HG02970 (cell line): ENCODE measurements around the gene KBTBD8.

ENCODE experiments used
- ATAC-seq: cut with Tn5 transposase; IDR thresholded peaks from one replicate; pipeline ENCODE4 v1.9.1; 2021; ENCODE audit warnings: mild to moderate bottlenecking, moderate library complexity, moderate number of reproducible peaks; ENCODE audit not compliant: unreplicated experiment, low FRiP score

Gene KBTBD8

DNA sequence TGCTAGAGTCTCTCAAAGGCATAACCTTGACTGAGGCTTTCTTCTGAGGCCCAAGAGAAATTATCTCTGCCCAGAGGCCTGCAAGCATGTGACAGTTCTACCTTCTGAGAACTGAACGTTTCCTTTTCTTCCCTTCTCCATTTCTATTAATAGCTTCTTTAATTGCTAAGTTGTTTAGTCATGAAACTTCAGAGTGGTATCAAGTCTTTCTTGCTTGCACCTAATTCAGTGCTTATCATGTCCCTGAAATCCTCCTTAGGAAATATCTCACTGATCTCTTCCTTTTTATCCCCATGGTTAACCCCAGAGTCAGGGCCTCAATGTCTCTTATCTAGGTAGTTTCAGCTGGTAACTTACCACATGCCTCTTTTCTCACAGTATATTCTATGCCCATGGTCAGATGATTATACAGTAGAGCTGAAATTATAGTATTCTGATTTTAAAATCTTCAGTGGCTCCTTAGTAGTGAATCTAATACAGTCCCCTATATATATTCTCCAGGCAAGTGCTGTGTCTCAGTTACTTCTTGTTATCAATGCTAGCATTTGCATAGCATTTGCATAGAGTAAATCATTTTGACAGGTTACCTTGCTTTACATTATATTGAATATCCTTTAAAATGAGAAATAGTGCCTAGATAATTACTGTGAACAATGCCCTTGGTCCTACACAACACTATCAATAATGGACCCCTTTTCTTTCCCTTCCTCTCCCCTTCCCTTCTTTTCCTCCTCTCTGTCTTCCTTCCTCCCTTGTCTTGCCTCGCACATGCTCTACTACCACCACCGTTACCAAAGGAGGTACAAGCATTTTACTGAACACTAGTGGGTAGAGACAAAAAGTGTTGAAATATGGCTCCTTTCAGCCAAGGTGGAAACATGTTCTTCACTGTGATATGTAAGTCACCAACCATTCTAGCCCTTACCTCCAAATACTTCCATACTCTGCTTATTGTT, 33.0 kb downstream of the KBTBD8 start:
- no peak for ATAC-seq

DNA sequence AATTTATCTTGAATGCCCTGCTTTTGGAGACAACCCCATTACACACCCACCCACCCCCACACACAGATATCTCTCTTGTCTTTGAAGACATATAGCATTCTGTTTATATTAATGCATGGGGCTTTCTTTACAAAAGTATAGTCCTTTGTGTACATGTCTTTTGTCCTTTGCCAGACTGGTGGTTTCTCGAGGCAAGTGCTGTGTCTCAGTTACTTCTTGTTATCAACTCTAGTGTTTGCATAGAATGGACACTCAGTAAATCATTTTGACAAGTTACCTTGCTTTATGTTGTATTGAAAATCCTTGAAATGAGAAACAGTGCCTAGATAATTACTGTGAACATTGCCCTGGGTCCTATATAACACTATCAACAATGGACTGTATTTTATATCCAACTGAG, 33.9 kb downstream of the KBTBD8 start:
- ATAC-seq, result no peak

DNA sequence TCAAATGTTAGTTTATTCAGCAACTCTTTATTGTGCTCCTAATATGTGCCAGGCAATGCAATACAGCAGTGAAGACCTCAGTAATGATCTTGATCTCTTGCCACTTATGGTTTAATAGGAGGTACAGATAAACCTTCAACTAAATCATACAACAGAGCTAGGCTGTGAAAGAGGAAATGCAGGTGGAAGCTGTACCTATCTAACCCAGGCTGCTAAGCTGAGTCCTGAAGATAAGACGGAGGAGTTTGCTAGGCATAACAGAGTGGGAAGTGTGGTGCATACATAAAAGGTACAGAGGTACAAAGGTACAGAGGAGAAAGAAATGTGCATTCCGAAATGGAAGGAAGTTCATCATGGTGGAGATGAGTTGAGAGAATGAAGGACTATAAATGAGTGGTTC, 35.0 kb downstream of the KBTBD8 start:
- no peak for ATAC-seq

DNA sequence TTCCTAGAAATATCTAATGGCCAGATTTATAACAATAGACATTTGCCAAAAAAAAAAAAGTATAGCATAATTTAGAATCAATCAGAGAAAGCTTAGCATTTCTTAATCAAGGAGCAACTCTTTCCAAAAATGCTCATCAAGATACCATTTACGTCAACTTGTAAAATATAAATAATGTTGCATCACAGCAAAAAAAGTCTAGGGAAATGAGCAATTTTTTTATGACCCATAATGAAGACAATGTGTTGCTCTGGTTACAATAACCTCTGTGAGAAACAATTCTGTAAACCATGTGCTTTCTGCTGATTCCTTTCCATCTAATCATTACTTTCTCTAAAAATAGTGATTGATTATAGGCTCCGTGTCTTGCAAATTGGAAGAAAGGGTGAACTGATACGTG, 36.3 kb downstream of the KBTBD8 start:
- ATAC-seq, result no peak

DNA sequence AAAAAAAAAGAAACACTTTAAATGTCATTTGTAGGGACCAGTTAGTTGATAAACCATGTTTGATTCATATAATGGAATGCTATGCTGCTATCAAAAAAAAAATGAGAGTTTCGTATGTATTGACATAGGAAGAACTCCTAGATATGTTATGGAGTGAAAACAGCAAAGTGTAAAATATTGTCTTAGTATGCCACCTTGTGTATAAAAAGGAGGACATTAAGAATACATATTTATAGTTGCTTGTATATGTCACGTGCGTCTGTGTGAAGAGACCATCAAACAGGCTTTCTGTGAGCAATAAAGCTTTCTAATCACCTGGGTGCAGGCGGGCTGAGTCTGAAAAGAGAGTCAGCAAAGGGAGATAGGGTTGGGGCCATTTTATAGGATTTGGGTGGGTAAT, 39.5 kb downstream of the KBTBD8 start:
- no peak for ATAC-seq

DNA sequence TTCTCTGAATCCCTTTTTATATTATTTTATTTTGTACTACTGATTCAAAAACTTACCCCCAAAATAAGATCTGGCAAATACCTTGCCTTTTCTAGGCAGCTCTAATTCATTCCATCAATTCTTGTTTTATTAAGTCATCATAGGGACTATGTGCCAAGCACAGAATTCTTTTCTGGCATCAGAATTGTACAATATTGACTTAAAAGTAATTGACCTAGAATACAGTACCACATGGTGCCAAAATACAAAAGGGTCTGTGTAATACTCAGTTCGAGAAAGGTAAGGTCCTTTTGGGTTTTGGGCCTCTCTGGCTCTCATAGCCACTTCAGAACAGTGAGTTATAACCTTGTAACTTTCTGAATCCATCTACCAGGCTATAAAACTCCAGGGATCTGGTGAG, 46.2 kb downstream of the KBTBD8 start:
- ATAC-seq, result no peak

DNA sequence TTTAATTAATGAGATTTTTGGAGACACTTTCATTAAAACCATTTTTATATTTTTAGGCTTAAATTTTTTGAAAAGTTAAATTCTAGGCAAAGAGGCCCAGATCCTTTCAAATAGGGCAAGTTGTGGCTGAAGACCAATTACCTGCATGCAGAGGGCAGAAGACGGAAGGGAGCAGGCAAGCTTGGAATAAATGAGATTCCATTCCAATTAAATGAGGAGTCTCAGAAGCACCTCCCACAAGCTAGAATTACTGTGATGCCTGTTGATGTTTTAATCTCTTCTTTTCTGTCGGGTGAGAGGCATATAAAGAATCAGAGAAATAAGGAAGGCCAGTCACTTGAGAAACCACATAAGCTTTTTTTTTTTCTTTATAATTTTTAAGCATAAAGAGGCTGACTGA, 46.8 kb downstream of the KBTBD8 start:
- ATAC-seq, result no peak

DNA sequence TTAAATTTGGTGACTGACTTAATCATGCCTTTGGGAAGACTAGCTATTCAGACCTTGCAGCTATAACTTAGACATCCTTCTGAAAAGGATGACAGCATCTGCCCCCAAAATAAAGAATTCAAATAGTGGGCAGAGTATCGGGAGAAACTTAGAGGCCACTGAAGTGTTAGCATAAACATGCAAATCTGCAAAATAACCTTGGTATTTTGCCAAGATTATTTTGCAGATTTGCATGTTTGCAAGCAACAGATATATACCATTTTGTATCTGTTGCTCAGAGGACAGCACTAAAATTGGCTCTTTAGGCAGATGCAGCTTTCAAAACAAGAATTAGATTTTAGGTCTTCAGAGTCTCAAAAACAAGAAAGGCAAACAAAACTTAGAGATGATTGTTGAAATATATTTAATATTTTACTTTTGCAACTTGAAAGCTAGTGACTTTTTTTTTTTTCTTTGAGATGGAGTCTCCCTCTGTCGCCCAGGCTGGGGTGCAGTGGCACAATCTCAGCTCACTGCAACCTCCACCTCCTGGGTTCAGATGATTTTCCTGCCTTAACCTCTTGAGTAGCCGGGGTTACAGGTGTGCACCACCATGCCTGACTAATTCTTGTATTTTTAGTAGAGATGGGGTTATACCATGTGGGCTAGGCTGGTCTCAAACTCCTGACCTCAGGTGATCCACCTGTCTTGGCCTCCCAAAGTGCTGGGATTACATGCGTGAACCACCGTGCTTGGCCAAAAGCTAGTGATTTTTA, 47.8 kb downstream of the KBTBD8 start:
- no peak for ATAC-seq

DNA sequence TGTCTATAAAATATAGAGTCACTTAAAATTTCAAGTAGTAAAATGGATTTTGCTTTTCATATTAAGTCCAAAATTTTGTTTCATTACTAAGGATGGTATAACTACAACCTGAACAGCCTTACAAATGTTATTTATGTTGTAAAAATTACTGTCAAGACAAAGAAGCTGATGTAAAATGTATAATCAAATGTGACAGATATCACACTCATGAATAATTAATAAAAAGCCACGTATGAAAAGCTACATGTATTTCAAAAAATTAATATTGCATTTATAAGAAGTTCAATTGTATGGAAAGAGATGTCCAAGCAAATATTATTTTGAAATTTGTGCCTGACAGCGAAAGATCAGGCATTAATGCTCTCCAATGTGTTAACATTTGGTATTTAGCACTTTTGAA, 48.9 kb downstream of the KBTBD8 start:
- ATAC-seq, result no peak

DNA sequence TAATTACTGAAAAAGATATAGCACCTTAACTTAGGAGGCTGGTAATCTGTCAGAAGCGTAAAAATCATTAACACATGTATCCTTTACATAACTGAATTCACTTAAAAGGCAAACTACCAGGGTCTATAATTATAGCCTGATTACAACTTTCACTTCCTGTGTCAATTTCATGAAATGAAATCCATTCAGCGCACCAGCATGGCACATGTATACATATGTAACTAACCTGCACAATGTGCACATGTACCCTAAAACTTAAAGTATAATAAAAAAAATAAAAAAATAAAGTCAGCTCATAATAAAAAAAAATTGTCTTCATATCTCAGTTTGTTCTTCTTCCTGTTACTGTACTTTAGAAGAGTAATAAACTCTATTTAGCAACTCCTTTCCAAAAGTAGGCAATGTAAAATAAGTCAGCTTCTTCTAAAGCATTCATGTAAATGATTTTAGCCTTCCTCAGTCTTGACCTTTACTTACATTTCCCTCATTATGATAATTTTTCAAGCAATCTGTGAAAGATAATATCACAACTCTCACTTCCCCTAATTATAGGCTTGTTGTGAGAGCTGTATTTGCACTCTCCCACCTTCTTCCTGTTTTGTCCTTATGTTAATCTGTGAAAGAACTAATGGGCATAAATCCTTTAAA, 50.1 kb downstream of the KBTBD8 start:
- peak; percentile 95 for ATAC-seq

DNA sequence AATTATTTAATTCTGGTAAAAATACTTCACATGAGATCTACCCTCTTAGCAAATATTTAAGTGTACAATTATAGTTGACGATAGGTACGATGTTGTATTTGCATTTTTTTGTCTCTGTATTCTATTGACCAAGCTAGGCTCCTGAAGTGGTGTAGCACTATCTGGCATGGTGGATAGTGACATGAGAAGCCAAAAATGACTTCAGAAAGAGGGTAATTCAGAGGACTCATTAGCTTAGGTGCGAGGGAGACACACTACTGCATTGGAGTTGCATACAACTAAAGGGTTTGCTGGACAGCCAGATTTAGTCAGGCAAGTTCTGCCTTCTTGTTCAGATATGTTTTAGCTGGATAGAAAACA, 50.6 kb downstream of the KBTBD8 start:
- peak; percentile 34 for ATAC-seq

DNA sequence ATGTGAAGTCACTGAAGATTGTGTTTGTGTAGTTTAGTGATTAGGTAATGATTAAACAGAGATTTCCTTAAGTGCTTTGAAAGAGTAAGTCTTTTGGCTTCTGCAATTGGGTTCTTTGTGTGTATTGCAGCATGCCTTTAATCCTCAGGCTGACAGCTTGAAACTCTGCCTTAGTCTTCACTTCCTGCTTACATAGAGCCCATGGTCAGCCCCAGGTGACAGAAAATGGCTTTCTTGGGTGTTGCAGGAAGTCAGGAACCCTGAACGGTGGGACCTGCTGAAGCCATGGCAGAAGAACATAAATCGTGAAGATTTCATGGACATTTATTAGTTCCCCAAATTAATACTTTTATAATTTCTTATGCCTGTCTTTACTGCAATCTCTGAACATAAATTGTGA, 61.3 kb downstream of the KBTBD8 start:
- ATAC-seq, result no peak
